ENCODE results near the gene CDCA8.
"Not testable (repeated sequence)": the region's sequence is repeated elsewhere in the genome, so short reads cannot be mapped to it uniquely, and the experiment has no call there.

The CDCA8 gene

GRCh38 chr1:37732111-37732780 is 39.9 kb downstream of the CDCA8 start:
- DNase-seq (ENCODE audit: low read depth) = no peak
- H3K4me3 ChIP-seq (ENCODE audit: low read depth, low read length) = no peak overlapping the region
- TF ChIP-seq, protein P1, sequence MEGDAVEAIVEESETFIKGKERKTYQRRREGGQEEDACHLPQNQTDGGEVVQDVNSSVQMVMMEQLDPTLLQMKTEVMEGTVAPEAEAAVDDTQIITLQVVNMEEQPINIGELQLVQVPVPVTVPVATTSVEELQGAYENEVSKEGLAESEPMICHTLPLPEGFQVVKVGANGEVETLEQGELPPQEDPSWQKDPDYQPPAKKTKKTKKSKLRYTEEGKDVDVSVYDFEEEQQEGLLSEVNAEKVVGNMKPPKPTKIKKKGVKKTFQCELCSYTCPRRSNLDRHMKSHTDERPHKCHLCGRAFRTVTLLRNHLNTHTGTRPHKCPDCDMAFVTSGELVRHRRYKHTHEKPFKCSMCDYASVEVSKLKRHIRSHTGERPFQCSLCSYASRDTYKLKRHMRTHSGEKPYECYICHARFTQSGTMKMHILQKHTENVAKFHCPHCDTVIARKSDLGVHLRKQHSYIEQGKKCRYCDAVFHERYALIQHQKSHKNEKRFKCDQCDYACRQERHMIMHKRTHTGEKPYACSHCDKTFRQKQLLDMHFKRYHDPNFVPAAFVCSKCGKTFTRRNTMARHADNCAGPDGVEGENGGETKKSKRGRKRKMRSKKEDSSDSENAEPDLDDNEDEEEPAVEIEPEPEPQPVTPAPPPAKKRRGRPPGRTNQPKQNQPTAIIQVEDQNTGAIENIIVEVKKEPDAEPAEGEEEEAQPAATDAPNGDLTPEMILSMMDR (IDR thresholded peaks at IDR 0.05; ENCODE audit: low read depth, low read length) = no peak
- no peak for TF ChIP-seq MAX (IDR thresholded peaks at IDR 0.05; ENCODE audit: low read depth, low read length)
- no peak for TF ChIP-seq POLR2A (IDR thresholded peaks at IDR 0.05; ENCODE audit: extremely low read depth, insufficient read length)
- TF ChIP-seq MYC (IDR thresholded peaks at IDR 0.05; ENCODE audit: low read depth, low read length) = no peak

DNA sequence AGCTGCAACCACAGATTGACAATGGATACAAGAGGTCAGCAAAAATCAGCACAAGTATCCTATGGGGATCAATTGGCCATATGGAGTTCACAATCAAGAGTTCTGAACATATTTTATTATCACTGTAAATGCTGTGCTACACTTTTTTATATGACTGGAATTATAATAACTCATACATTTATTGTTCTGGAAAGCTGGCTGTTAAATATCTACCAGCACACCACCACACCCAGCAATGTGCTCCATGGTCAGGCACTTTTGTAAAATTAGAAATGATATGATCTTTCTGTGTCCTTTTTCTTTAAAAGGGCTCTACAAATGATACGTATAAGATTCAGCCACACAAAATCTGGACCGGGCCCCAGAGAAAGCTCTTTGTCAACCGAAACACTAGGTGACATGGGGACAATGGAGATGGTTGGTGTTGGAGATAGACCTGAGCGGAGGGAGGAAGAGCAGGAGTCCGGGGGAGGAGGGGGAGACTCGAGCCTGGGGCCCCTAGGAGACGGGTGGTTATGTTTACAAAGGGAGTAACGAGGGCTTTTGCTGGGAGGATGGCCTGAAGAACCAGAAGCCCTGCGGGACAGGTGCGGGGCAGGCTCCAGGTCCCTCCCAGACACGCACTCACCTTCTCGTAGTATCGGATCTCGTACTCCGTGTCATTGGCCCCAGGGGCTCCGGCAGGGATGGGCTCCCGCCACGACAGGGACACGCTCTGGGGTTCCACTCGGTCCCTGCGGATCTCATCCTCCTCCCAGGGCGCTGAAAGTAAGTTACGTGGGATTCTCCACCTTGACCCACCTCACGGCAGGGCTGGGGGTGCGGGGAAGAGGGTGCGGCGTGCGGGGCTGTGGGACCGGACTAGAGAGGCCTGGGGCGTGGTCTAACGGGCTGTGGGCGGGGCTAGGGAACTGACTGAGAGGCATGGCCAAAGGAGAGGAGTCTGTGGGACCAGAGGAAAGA is 42.6 kb downstream of the CDCA8 start:
- no peak overlapping the region for H3K4me3 ChIP-seq (ENCODE audit: low read depth, low read length)
- no peak for TF ChIP-seq POLR2A (IDR thresholded peaks at IDR 0.05; ENCODE audit: extremely low read depth, insufficient read length)
- TF ChIP-seq MYC (IDR thresholded peaks at IDR 0.05; ENCODE audit: low read depth, low read length) = no peak
- TF ChIP-seq, protein P1 (IDR thresholded peaks at IDR 0.05; ENCODE audit: low read depth, low read length) = no peak
- TF ChIP-seq MAX (IDR thresholded peaks at IDR 0.05; ENCODE audit: low read depth, low read length) = no peak
- DNase-seq (ENCODE audit: low read depth) = no peak

DNA sequence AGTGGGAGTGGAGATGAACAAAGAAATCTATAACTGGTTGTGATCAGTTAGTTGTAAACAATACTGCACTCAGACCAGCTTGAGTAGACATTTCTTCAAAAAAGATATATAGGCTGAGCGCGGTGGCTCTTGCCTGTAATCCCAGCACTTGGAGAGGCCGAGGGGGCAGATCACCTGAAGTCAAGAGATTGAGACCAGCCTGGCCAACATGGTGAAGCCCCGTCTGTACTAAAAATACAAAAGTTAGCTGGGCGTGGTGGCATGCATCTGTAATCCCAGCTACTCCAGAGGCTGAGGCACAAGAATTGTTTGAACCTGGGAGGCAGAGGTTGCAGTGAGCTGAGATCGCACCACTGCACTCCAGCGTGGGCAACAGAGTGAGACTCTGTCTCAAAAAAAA is 45.7 kb downstream of the CDCA8 start:
- DNase-seq (ENCODE audit: low read depth); H3K4me3 ChIP-seq (ENCODE audit: low read depth, low read length): not testable (repeated sequence)

GRCh38 chr1:37738619-37739018 is 46.3 kb downstream of the CDCA8 start:
- H3K4me3 ChIP-seq (ENCODE audit: low read depth, low read length); DNase-seq (ENCODE audit: low read depth): not testable (repeated sequence)

- no peak for DNase-seq (ENCODE audit: low read depth)
- TF ChIP-seq POLR2A (IDR thresholded peaks at IDR 0.05; ENCODE audit: extremely low read depth, insufficient read length) (no peak), MYC (IDR thresholded peaks at IDR 0.05; ENCODE audit: low read depth, low read length) (no peak), MAX (IDR thresholded peaks at IDR 0.05; ENCODE audit: low read depth, low read length) (no peak)
- TF ChIP-seq, protein P1 (IDR thresholded peaks at IDR 0.05; ENCODE audit: low read depth, low read length) = no peak
- H3K4me3 ChIP-seq (ENCODE audit: low read depth, low read length) = no peak overlapping the region
These were observed 46.9 kb downstream of the CDCA8 start for GRCh38 chr1:37739222-37739621.

GRCh38 chr1:37741130-37741529 is 48.8 kb downstream of the CDCA8 start:
- TF ChIP-seq MYC (IDR thresholded peaks at IDR 0.05; ENCODE audit: low read depth, low read length) (no peak), MAX (IDR thresholded peaks at IDR 0.05; ENCODE audit: low read depth, low read length) (no peak), POLR2A (IDR thresholded peaks at IDR 0.05; ENCODE audit: extremely low read depth, insufficient read length) (no peak)
- TF ChIP-seq, protein P1 (IDR thresholded peaks at IDR 0.05; ENCODE audit: low read depth, low read length) = no peak
- no peak for DNase-seq (ENCODE audit: low read depth)

More at GRCh38 chr1:37741130-37741529, 48.8 kb downstream of the CDCA8 start:
- no peak overlapping the region for H3K4me3 ChIP-seq (ENCODE audit: low read depth, low read length)

Measured in NB4 (cell line).